OCI-LY7 (cell line): ENCODE results near the gene UROD. TPM values are rescaled to one million over a fixed set of nuclear protein-coding genes. Genes with fewer than 3 reads are reported as not detected.
A peak's percentile ranks its signal among the peaks of the same experiment; 100 is the strongest.
"Not testable (repeated sequence)": the region's sequence is repeated elsewhere in the genome, so short reads cannot be mapped to it uniquely, and the experiment has no call there.

Source experiments
- BruUV-seq: library from RNA; stranded (reverse); fragments of 400-500 nt; replicated peaks from 2 replicates; lab custom pipeline; 2021; lab: Mats Ljungman, UMichigan
- CTCF ChIA-PET: fragments of 300-600 bp; sonication (Branson Sonifier 250); formaldehyde crosslinking; loops from one replicate; lab custom pipeline; 2022; ENCODE audit warnings: antibody characterized with exemption; ENCODE audit not compliant: unreplicated experiment; lab: Charles Lee
- POLR2A ChIA-PET: fragments of 300-600 bp; sonication (Branson Sonifier 250); formaldehyde crosslinking; loops from one replicate; lab custom pipeline; 2022; ENCODE audit warnings: antibody characterized with exemption; lab: Charles Lee
- DNase-seq: peaks from one replicate; pipeline ENCODE4 v3.0.0-alpha.2; 2015; ENCODE audit warnings: low spot score
- H2AFZ ChIP-seq: fragments of 200-600 bp; sonication (generic), shearing (Covaris generic); 2 replicates; pipeline ENCODE4 v1.6.1; 2014; ENCODE audit warnings: mild to moderate bottlenecking, antibody characterized with exemption, low read length, moderate library complexity
- H3K27ac ChIP-seq: fragments of 200-600 bp; sonication (generic); 2 replicates; pipeline ENCODE4 v1.5.1; 2014; ENCODE audit warnings: mixed run types, low read depth, mild to moderate bottlenecking, moderate library complexity, low read length, inconsistent platforms; ENCODE audit not compliant: poor library complexity, severe bottlenecking
- H3K36me3 ChIP-seq: fragments of 200-600 bp; sonication (generic); 2 replicates; pipeline ENCODE4 v1.6.1; 2014; ENCODE audit warnings: mild to moderate bottlenecking, antibody characterized with exemption, low read length, moderate library complexity, mixed read lengths; ENCODE audit not compliant: insufficient read depth
- H3K4me1 ChIP-seq: fragments of 200-600 bp; sonication (generic); 2 replicates; pipeline ENCODE4 v1.5.1; 2014; ENCODE audit warnings: mild to moderate bottlenecking, low read length; ENCODE audit not compliant: insufficient read depth, poor library complexity, severe bottlenecking
- H3K4me2 ChIP-seq: fragments of 200-600 bp; sonication (generic); 2 replicates; pipeline ENCODE4 v1.6.1; 2014; ENCODE audit warnings: mild to moderate bottlenecking, low read length
- H3K4me3 ChIP-seq: fragments of 200-600 bp; sonication (generic); 2 replicates; pipeline ENCODE4 v1.5.1; 2014; ENCODE audit warnings: mild to moderate bottlenecking, low read depth, low read length; ENCODE audit not compliant: poor library complexity, severe bottlenecking
- H3K79me2 ChIP-seq: fragments of 200-600 bp; sonication (generic); 2 replicates; pipeline ENCODE4 v1.6.1; 2016; ENCODE audit warnings: low read depth, mild to moderate bottlenecking, low read length, moderate library complexity, mixed read lengths; ENCODE audit not compliant: insufficient read depth
- H3K9me2 ChIP-seq: fragments of 200-600 bp; sonication (generic); 2 replicates; pipeline ENCODE4 v1.6.1; 2016; ENCODE audit warnings: mild to moderate bottlenecking, low read length, mixed read lengths; ENCODE audit not compliant: insufficient read depth
- H3K9me3 ChIP-seq: fragments of 200-600 bp; sonication (generic); 2 replicates; pipeline ENCODE4 v1.6.1; 2014; ENCODE audit warnings: mild to moderate bottlenecking, mixed run types, low read length, mixed read lengths
- H4K20me1 ChIP-seq: fragments of 200-600 bp; sonication (generic); 2 replicates; pipeline ENCODE4 v1.6.1; 2014; ENCODE audit warnings: mild to moderate bottlenecking, antibody characterized with exemption, low read length, moderate library complexity, mixed read lengths; ENCODE audit not compliant: insufficient read depth
- CTCF ChIP-seq: fragments of 200-600 bp; sonication (generic); conservative IDR thresholded peaks from 2 replicates; pipeline ENCODE4 v1.5.1; 2014; ENCODE audit warnings: mild to moderate bottlenecking, antibody characterized with exemption, low read length, moderate library complexity, mixed read lengths
- EZH2phosphoT487 ChIP-seq: fragments of 200-600 bp; sonication (generic); IDR thresholded peaks from 2 replicates; pipeline ENCODE4 v1.6.1; 2018; ENCODE audit warnings: low read depth, borderline replicate concordance, mild to moderate bottlenecking, mixed run types, antibody characterized with exemption, low read length, moderate library complexity, mixed read lengths
- intact Hi-C: fragments of 100-400 bp; cut with micrococcal nuclease; formaldehyde crosslinking; loops from one replicate; pipeline ENCODE4 v1.10.0; 2022; ENCODE audit not compliant: unreplicated experiment
- total RNA-seq, 2 experiments: library from RNA; depleted of rRNA in 1 of 2; stranded (reverse); fragments of >200 nt in 1 of 2; shearing (Covaris generic) in 1 of 2; gene quantifications; 2 replicates each; pipeline ENCODE4 v1.2.3, GENCODE V29; 2014 to 2022

The UROD gene
- total RNA-seq, 2 experiments from 2014 or later, result 61.6 to 73.5 TPM

GRCh38 chr1:44976252-44976651 lies 35.8 kb upstream of the UROD start:
- CTCF ChIA-PET, result no interaction called here

GRCh38 chr1:44977372-44977771 lies 34.7 kb upstream of the UROD start:
- intact Hi-C loops, DNase-seq, H2AFZ ChIP-seq, H4K20me1 ChIP-seq, H3K79me2 ChIP-seq, BruUV-seq, H3K27ac ChIP-seq, H3K4me2 ChIP-seq, H3K4me3 ChIP-seq, H3K9me2 ChIP-seq, H3K4me1 ChIP-seq, CTCF ChIA-PET, POLR2A ChIA-PET: not testable (repeated sequence)
- peaks cover 83% of the 10 kb centered on the region for H3K36me3 ChIP-seq
- peaks cover 13% of the 10 kb centered on the region; the same call in 1 of the 2 replicates for H3K9me3 ChIP-seq

More at GRCh38 chr1:44976252-44976651, 35.8 kb upstream of the UROD start:
- Histone ChIP-seq H3K27ac (no peak overlapping the region), H2AFZ (no peak overlapping the region), H4K20me1 (no peaks in the 10 kb centered on the region), H3K36me3 (peaks cover 87% of the 10 kb centered on the region), H3K9me2 (no peaks in the 10 kb centered on the region), H3K4me1 (no peaks in the 10 kb centered on the region), H3K4me3 (no peak overlapping the region), H3K9me3 (peaks cover 13% of the 10 kb centered on the region; the same call in 1 of the 2 replicates), H3K4me2 (no peak overlapping the region), H3K79me2 (no peaks in the 10 kb centered on the region)
- BruUV-seq, result no TSS peak
- TF ChIP-seq CTCF (no peak), EZH2phosphoT487 (no peak)
- no peak for DNase-seq
- intact Hi-C loops, result no loop called here
- POLR2A ChIA-PET, result no interaction called here

- no peaks in the 10 kb centered on the region for H3K9me3 ChIP-seq
- CTCF ChIA-PET, result interaction anchor here (0.5 to 0.6 kb wide), 2 partner anchors 240 to 1354 kb away, joined by 3 to 5 read pairs; no protein-coding TSS in a partner anchor
- peaks cover 16% of the 10 kb centered on the region; the same call in 1 of the 2 replicates for H3K79me2 ChIP-seq
- no peak for DNase-seq
- H3K4me1 ChIP-seq, result peaks cover 11% of the 10 kb centered on the region
- H3K27ac ChIP-seq, result peak overlapping the region; percentile 39
- peak overlapping the region; percentile 93 for H3K4me3 ChIP-seq
- H3K9me2 ChIP-seq, result no peaks in the 10 kb centered on the region
- BruUV-seq, result no TSS peak
- TF ChIP-seq EZH2phosphoT487 (no peak), CTCF (no peak)
- H4K20me1 ChIP-seq, result no peaks in the 10 kb centered on the region
- intact Hi-C loops, result loop anchor here (10.0 kb wide), 1 partner anchor 151 kb away; no protein-coding TSS in a partner anchor
- H3K4me2 ChIP-seq, result peak overlapping the region; percentile 95
- peaks cover 6% of the 10 kb centered on the region; the same call in 1 of the 2 replicates for H3K36me3 ChIP-seq
- POLR2A ChIA-PET, result interaction anchor here (0.7 to 1.5 kb wide), 4 partner anchors 25 to 270 kb away, joined by 4 to 6 read pairs (median 5); partner anchors contain the start of gene UROD
- peak overlapping the region; percentile 98; the same call in 1 of the 2 replicates for H2AFZ ChIP-seq
Observed at GRCh38 chr1:44985747-44986359, 26.2 kb upstream of the UROD start.
